NCI-H2029 (cell line): Measurements from ENCODE around the gene CLDN15.
"Not testable (repeated sequence)": the region's sequence is repeated elsewhere in the genome, so short reads cannot be mapped to it uniquely, and the experiment has no call there.

Source experiments
- DNase-seq: peaks from one replicate; lab custom pipeline; 2025; lab: John Stamatoyannopoulos, UW

CLDN15 gene, protein sequence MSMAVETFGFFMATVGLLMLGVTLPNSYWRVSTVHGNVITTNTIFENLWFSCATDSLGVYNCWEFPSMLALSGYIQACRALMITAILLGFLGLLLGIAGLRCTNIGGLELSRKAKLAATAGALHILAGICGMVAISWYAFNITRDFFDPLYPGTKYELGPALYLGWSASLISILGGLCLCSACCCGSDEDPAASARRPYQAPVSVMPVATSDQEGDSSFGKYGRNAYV

DNA sequence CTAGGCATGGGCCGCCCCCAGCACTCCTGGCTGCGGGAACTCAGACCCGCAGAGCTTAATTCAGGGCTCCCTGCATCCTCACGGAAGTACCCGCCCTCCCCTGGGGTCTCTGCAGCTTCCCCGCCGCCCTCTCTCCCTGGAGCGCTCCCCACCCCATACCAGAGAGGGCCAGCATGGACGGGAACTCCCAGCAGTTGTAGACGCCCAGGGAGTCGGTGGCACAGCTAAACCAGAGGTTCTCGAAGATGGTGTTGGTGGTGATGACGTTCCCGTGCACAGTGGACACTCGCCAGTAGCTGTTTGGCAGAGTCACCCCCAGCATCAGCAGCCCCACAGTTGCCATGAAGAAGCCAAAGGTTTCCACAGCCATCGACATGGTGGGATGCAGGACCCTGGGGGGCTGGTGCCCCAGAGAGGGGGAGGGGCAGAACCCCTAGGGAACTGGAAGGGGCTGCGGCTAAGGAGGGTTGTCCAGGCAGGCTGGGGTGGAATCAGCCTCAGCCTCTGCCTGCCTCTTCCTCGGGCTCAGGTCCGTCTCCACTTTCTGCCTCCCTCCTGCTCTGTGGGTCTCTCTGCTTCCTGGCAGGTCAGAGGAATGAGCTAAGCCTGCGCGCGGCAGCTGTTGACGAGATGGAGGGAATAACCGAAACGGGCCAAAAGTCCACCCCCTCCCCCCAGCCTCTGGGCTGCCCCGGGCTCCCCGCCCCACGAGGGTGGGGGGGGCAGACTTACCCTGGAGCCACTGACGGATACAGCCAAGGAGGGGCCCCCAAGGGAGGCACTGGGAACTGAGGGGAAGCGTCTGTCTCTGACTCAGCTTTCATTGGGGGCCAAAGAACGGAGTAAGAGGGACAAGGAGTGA, at the start of gene CLDN15:
Gene CLDN15 (minus strand): TSS at position 597 of the 862 bp plus-strand sequence. CDS start 221 bp downstream, at position 376.
- no peak for DNase-seq

DNA sequence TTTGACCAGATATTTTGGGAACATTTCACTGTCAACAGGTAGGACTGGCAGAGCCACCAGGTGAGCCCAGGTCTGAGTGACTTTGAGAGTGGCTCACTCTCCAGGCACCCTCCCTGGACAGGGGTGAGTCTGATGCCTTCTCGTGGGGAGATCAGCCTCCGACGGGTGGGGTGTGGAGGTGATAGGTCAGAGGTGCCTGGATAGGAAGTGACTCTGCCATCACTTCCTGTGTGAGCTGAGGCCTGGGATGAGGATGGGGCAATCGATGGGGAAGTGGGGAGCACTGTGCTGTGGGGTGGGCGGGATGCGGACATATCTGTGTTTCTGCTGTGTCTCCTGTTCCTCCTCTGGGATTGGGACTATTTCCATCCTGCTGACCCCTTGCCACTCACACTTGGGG, 49.4 kb upstream of the CLDN15 start:
- DNase-seq = no peak

DNA sequence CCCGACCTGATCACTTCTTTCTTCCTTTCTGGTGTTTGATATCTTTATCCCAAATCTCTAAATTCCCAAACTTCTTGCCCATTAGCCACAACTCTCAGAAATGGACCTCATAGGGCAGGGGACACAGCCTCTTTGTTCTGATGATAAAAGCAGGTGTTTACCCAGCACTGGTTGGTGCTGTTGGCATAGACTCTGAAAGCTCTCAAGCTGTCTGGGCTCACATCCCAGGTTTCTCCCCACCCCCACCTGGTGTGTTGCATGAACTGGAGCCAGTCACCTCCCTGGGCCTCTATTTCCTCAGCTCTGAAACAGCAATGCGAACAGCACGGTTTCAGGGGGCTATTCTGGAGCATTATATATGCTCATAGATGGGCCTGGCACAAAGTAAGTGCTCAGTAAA, 48.3 kb upstream of the CLDN15 start:
- peak; percentile 76 for DNase-seq

DNA sequence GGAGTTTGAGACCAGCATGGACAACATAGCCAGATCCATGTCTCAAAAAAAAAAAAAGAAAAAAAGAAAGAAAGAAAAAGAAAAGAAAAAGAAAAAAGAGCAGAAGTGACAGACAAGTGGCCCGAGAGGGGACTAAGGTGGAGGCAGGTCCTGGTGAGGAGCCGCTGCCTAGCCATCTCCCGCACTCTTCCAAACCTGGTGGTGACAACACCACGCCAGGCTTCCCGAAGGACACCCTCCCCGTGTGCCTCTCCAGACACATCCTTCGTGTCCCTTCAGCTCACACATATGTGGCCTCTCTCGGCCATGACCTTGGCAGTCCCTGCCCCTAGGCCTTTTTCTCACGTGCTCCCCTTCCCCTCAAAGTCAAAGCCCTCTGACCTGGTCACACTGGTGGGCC, 47.6 kb upstream of the CLDN15 start:
- DNase-seq = no peak

DNA sequence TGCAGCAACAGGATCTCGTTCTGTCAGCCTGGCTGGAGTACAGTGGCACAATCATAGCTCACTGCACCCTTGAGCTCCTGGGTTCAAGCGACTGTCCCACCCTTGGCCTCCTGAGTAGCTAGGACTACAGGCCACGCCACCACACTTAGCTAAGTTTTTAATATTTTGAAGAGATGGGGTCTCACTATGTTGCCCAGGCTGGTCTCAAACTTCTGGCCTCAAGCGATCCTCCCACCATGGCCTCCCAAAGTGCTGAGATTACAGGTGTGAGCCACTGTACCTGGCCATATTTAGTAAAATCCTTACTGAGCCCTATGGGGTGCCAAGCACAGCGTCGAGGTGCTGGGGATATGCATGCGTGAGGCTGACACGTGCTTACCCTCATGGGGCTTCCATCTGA, 43.3 kb upstream of the CLDN15 start:
- DNase-seq = not testable (repeated sequence)

DNA sequence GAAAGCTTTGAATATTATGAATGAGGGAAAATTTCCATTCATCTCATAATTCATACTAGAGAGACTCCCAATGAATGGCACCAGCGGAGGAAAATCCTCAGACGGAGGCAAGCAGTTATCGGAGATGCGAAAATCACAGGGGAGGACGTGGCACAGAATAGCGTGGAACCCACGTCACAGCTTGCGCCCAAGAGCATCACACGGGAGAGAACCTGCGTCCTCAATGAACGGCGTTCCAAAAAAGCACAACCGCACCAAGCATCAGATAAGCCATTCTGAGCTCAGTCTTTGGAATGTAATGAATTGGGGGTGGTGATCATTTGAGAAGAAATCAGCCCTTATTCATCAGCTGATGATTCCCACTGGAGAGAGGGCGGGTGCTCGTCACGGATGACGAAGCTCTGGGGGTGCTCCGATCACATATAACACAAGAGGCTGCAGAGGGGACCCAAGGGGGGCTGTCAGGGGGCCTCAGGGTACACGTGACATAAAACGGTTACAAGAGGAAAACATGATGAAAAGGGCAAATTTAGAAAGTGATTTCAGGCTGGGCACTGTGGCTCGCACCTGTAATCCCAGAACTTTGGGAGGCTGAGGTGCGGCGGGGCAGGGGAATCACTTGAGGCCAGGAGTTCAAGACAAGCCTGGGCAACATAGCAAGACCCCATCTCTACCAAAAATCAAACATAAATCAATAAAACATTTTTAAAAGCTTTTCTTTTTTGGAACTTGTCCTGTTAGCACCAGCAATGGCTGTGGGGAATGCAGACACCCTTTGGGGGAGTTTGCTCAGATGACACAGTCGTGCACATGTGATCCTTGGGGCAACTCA, 41.1 kb upstream of the CLDN15 start:
- DNase-seq = no peak

DNA sequence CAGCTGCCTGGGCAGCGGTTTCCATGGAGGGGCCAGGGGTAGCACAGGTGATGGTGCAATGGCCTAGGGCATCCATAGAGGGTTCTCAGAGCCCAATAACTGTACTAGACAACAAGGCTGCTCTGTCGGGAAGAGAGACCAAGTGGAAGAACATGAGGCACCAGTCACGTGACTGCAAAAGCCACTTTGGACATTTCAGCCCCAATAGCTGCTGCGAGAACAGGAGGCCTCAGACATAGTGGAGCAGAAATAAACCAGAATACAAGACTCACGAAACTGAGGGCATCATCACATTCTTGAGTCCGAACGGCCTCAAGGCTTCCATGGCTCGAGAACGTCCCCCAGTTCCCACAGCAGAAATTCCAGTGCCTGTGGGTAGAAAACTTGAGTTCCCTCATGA, 39.6 kb upstream of the CLDN15 start:
- DNase-seq = no peak

DNA sequence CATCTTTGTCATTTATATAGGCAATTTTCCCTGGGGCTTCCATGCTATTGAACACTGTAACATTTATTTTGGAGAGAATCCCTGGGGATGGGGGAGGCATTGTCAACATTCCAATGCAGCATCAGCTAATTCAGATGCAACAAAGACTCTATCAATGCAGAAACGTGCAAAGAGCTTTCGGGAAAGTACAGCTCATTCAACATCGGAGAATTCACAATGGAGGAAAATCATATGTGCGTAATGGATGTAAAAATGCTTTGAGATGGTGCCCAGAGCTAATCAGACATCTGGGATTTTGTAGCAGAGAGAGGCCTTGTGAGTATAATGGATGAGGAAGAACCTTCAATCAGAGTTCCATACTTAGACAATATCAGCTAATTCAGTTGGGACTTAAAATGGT, 35.6 kb upstream of the CLDN15 start:
- DNase-seq = no peak

DNA sequence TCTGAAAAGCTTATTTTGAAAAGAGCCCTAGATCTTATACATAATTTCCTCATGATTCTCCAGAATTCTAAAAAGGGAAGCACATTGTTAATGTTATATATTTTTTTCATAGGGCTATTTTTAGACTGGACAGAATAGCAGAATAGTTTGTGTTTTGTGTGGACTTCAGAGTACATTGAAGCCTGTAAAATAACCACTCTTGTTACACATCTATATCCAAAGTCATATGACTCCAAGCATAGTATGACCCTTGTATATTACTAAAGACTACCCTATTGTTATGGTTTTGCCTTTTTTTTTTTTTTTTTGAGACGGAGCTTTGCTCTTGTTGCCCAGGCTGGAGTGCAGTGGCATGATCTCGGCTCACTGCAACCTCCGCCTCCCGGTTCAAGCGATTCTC, 33.4 kb upstream of the CLDN15 start:
- DNase-seq = no peak

DNA sequence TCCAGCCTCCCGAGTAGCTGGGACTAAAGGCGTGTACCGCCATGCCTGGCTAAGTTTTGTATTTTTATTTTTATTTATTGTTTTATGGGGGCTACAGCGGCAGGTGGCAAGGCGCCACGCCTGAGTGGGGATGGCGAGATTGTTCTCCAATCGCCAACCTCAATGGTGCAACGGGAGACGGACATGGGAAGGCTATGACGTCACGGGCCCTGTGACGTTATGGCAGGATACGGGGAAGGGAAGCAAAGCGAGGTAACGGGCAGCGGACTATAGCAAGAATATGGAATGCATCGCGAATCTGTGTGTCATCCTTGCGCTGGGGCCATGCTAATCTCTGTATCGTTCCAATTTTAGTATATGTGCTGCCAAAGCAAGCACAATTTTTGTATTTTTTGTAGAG, 32.1 kb upstream of the CLDN15 start:
- no peak for DNase-seq

DNA sequence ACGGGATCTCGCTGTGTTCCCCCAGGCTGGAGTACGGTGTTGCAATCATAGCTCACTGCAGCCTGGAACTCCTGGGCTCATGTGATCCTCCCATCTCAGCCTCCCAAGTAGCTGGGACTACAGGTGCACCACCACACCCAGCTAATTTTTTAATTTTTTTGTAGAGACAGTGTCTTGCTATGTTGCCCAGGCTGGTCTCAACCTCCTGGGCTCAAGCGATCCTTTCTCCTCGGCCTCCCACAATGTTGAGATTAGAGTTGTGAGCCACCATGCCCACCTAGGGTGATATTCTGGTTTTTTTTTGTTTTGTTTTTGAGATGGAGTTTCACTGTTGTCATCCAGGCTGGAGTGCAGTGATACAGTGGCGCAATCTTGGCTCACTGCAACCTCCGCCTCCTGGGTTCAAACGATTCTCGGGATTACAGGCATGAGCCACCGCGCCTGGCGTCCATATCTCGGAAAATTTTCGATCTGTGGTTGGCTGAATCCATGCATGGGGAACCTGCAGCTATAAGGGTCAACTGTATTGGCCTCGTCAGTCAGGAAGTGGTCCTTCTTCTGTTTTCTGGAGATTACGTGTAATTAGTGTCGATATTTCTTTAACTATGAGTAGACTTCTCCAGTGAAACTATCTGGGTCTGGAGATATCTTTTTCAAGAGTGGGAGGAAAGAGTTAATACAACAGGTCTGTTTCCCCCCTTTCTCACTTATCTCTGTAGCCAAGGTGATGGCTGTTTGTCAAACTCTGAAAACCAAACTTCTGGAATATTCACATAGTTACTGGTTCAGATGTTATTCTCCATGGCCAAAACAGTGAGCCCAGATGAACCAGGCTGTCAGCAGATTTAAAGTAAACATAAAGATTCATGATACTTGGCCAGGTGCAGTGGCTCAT, 28.3 kb upstream of the CLDN15 start:
- no peak for DNase-seq

DNA sequence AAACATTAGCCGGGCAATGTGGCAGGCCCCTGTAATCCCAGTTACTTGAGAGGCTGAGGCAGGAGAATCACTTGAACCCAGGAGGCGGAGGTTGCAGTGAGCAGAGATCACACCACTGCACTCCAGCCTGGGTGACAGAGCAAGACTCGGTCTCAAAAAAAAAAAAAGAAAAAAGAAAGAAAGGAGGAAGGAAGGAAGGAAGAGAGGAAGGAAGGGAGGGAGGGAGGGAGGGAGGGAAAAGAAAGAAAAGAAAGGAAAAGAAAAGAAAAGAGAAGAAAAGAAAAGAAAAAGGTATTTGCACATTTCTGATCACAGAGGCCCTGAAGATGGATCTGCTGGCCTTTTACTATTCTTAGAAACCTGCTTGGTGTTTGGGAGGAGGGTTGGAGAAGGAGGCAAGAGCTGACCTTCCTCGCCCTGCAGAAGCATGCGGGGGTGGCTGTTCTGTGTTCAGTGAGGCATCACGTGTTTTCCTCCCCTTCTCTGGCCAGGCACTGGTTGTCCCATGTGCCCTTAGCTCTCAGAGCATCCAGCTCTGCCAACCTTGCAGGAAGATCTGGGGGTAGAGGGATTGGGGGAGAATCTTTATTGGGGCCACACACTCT, 26.6 kb upstream of the CLDN15 start:
- DNase-seq = not testable (repeated sequence)

DNA sequence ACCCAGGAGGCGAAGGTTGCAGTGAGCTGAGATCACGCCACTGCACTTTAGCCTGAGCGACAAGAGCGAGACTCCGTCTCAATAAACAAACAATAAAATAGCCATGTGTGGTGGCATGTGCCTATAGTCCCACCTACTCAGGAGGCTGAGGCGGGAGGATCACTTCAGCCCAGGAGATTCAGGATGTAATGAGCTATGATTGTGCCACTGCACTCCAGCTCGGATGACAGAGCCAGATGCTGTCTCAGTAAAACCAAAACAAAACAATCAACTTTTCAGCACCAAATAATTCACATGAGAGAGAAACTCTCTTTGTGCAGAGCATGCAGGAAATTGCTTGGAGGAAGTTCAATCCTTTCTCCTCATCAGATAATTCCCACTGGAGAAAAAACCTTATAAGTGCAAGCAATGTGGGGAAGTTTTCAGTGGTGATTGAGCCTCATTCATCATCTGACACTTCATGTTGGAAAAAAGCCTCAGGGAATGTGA, 20.7 kb upstream of the CLDN15 start:
- no peak for DNase-seq

DNA sequence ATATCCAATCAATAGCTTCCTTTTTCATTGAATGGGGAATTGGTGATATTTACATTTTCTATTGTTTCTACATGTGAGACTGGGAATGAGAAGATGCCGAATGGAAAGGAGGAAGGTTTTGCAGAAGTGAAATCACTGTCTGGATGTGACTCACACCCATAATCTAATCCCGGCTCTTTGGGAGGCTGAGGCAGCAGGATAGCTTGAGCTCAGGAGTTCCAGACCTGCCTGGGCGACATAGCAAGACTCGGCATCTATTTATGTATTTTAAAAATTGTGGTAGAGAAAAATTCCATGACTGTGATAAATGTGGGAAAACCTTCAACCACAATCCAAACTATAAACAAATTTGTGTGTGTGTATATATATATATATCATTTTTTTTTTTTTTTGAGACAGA, 18.2 kb upstream of the CLDN15 start:
- no peak for DNase-seq

DNA sequence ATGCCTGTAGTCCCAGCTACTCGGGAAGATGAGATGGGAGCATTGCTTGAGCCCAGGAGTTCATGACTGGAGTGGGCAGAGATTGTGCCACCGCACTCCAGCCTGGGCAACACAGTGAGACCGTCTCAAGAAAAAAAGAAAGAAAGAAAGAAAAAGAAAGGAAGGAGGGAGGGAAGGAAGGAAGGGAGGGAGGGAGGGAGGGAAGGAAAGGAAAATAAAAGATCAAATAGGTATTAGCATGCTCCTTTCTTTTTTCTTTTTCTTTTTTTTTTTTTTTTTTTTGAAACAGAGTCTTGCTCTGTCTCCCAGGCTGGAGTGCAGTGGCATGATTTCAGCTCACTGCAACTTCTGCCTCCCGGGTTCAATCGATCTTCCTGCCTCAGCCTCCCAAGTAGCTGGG, 15.6 kb upstream of the CLDN15 start:
- not testable (repeated sequence) for DNase-seq

DNA sequence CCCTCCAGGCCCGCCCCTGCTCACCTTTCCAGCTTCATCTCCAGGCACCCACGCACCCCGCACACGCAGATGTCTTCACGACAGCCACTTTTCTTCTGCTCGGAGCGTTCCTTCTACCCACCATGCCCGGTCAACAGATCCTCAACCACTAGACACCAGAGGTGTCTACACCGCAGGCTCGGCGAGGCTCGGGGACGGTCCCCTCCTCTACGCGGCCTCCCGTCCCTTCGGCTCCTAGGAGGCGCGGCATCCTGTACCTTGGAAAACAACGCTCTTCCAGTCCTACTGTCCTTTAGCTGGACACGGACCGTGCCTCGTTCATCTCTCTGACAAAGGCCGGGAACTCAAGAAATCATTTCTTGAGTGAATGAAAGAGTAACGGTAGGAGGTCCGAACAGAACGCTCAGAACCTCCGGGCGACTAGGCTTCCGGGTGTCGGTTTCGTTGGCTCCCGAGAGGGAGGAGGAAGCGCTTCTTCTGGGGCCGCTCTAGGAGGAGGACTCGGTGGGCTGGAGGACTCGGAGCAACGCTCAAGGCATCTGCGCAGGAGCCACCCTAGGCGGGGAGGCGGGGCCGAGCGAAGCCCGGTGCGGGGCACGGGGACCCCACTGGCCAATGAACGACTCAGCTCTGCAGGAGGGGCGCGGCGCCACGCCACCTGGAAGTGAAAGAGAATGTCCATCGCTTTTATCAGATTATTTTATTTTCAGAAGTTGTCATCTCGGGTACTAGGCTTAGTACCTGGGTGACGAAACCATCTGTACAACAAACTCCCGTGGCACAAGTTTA, 14.5 kb upstream of the CLDN15 start:
- DNase-seq = peak; percentile 98

DNA sequence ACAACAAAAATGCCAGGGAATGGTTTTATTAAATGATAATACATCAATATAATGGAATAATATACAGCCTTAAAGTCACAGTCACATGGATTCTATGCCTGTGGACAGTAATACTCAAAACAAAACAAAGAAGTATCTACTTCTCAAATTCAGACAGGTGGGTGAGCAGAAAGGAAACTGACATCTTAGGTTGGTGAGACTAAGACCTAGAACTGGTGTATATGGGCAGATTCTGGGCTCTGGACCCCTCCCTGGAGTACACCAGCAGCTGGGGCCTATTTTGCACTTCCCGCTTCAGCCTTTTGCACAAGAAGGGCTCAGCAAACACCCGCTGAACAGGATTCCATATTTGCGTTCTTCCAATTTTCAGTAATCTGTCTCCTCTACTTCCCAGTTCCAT, 12.7 kb upstream of the CLDN15 start:
- DNase-seq = no peak

DNA sequence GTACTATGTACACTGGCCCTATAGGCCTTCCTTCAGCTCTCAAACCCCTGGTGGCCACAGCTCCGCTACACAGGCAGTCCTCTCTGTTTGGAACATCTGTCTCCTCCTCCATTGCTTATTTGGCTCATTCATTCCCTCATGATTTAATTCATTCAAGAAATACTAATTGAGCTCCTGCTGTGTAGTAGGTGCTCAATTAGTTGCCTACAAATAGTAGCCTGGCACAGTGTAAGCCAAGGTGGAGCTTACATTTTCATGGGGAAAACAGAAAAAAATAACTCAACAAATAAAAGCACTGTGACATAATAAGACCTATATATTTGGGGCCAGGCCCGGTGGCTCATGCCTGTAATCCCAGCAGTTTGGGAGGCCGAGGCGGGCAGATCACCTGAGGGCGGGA, 10.7 kb upstream of the CLDN15 start:
- DNase-seq = no peak

DNA sequence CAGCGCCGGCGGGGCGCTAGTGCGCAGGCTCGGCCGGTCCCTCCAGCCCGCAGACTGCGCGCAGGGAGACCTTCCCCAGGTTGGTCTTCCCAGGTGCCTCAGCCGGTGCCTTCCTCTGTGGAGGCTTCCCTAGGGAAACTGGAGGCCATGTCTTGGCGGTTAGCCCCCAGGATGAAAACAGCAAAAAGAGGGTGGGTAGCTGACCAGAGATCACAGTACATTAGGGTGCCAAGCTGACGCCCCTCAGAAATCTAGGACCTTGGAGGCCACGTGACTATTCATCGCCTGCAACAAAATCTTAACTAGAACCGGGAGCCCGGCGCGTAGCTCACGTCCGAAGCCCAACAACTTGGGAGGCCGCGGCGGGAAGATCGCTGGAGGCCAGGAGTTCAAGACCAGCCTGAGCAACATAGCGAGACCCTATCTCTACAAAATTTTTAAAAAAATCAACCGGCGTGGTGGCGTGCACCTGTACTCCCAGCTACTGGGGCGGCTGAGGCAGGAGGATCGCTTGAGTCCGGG, 7.6 kb upstream of the CLDN15 start:
- DNase-seq = no peak
